Body of pancreas (tissue), 4 donors: ENCODE data around the gene CTNND2.

Experiments
- POLR2A ChIP-seq, 3 donors: fragments of 450-650 bp; IDR thresholded peaks; one replicate each; pipeline ENCODE4 v1.6.1; 2016; ENCODE audit warnings: antibody characterized with exemption in 3 of 3, mild to moderate bottlenecking in 2 of 3
- TF ChIP-seq, protein P1 (sequence below), 7 experiments: fragments of 450-650 bp in 4 of 7; fragments of 200-600 bp in 3 of 7; sonication (generic) in 3 of 7; IDR thresholded peaks; one replicate each; pipeline ENCODE4 v1.5.1; 2016 to 2019; ENCODE audit warnings: antibody characterized with exemption in 7 of 7

DNA sequence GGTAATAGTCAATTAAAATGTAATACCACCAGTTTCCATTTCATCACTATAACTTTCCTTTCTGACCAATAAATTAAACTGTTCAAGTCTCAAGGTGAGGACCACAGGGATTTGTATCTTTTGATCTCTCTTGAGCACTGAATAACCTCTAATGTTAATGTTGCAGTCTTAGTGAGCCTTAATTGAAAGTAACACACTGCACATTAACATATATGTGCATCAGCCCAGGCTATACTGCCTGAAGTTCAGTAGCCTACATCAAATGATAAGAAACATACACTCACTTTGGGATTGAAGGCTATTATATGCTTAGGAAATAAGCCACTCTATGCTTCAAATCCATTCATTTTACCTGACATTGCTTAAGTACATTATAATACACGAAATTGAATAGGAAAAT lies 832.2 kb downstream of the CTNND2 start:
- TF ChIP-seq, protein P1, sequence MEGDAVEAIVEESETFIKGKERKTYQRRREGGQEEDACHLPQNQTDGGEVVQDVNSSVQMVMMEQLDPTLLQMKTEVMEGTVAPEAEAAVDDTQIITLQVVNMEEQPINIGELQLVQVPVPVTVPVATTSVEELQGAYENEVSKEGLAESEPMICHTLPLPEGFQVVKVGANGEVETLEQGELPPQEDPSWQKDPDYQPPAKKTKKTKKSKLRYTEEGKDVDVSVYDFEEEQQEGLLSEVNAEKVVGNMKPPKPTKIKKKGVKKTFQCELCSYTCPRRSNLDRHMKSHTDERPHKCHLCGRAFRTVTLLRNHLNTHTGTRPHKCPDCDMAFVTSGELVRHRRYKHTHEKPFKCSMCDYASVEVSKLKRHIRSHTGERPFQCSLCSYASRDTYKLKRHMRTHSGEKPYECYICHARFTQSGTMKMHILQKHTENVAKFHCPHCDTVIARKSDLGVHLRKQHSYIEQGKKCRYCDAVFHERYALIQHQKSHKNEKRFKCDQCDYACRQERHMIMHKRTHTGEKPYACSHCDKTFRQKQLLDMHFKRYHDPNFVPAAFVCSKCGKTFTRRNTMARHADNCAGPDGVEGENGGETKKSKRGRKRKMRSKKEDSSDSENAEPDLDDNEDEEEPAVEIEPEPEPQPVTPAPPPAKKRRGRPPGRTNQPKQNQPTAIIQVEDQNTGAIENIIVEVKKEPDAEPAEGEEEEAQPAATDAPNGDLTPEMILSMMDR (IDR thresholded peaks at IDR 0.05), result no peak
- no peak for TF ChIP-seq POLR2A (IDR thresholded peaks at IDR 0.05)
